K562 (cell line): ENCODE results near the gene SLC38A2. TPM values are rescaled to one million over a fixed set of nuclear protein-coding genes. Genes with fewer than 3 reads are reported as not detected.

ENCODE experiments used
- BCL6 ChIP-seq: fragments of 250-450 bp; sonication (Bioruptor Pico); IDR thresholded peaks from 2 replicates; pipeline ENCODE4 v1.4.0; 2020
- GTF2A2 ChIP-seq: IDR thresholded peaks from 2 replicates; pipeline ENCODE4 v1.6.1; 2016; ENCODE audit warnings: mild to moderate bottlenecking, missing genetic modification characterization, missing compliant biosample characterization
- MAX ChIP-seq: sonication (generic); formaldehyde crosslinking; IDR thresholded peaks from 2 replicates; pipeline ENCODE4 v1.9.0; 2022; ENCODE audit warnings: mild to moderate bottlenecking, missing genetic modification reagents
- NFE2 ChIP-seq: IDR thresholded peaks from 2 replicates; pipeline ENCODE4 v1.6.1; 2014; ENCODE audit warnings: antibody characterized with exemption, low read depth
- NFXL1 ChIP-seq: fragments of 450-650 bp; formaldehyde crosslinking; IDR thresholded peaks from 2 replicates; pipeline ENCODE4 v1.4.0; 2021; ENCODE audit warnings: mild to moderate bottlenecking
- PTBP1 ChIP-seq: fragments of 200-400 bp; formaldehyde crosslinking; IDR thresholded peaks from 2 replicates; pipeline ENCODE4 v1.6.1; 2017; ENCODE audit warnings: low read depth, low read length
- RERE ChIP-seq: sonication (generic); formaldehyde crosslinking; IDR thresholded peaks from 2 replicates; pipeline ENCODE4 v1.8.0; 2023; ENCODE audit warnings: missing genetic modification reagents, mild to moderate bottlenecking, borderline replicate concordance
- SIN3B ChIP-seq: fragments of 450-650 bp; IDR thresholded peaks from 2 replicates; pipeline ENCODE4 v1.6.1; 2017; ENCODE audit warnings: low read depth, mild to moderate bottlenecking, moderate library complexity
- TAF1 ChIP-seq: IDR thresholded peaks from 2 replicates; pipeline ENCODE4 v1.6.1; 2011; ENCODE audit warnings: mild to moderate bottlenecking, low read length, moderate library complexity; ENCODE audit not compliant: insufficient read depth, control insufficient read depth, severe bottlenecking; ENCODE audit errors: extremely low read depth
- THRB ChIP-seq: fragments of 450-650 bp; formaldehyde crosslinking; conservative IDR thresholded peaks from 2 replicates; pipeline ENCODE4 v1.4.0; 2022; ENCODE audit warnings: mild to moderate bottlenecking, missing genetic modification characterization
- ZNF140 ChIP-seq: fragments of 250-450 bp; sonication (Bioruptor Pico); IDR thresholded peaks from 2 replicates; pipeline ENCODE4 v1.8.0; 2021; ENCODE audit warnings: moderate library complexity, mild to moderate bottlenecking, inconsistent platforms
- ZNF165 ChIP-seq: fragments of 250-450 bp; sonication (Bioruptor Pico); IDR thresholded peaks from 2 replicates; pipeline ENCODE4 v1.4.0; 2020; ENCODE audit warnings: borderline replicate concordance
- polyA plus RNA-seq, 8 experiments: library from polyadenylated mRNA; depleted of rRNA in 4 of 8; stranded (reverse) in 5 of 8; unstranded in 3 of 8; fragments of >200 nt; fragmentation: Nextera tagmentation in 2 of 8; fragmentation: Illumina TruSeq in 1 of 8; extraction: Ambion mirVana in 2 of 8; extraction: Trizol in 1 of 8; gene quantifications; 2 replicates each; pipeline versions ENCODE4 v1.2.1 to v1.2.3, GENCODE V29; 2011 to 2014; ENCODE audit warnings: inconsistent platforms in 1 of 8, missing spikeins in 1 of 8
- total RNA-seq, 7 experiments: library from RNA; depleted of rRNA in 6 of 7; stranded (reverse); fragments of >200 nt in 6 of 7; fragmentation: Illumina TruSeq in 2 of 7; extraction: Trizol in 2 of 7; gene quantifications; 2 replicates each; pipeline versions ENCODE4 v1.2.1 to v1.2.3, GENCODE V29; 2011 to 2021; ENCODE audit warnings: low replicate concordance in 1 of 7
- TF ChIP-seq, protein P1 (sequence below): sonication (generic); formaldehyde crosslinking; IDR thresholded peaks from 2 replicates; pipeline ENCODE4 v1.8.0; 2022; ENCODE audit warnings: mild to moderate bottlenecking, missing genetic modification reagents

Gene SLC38A2
- total and polyA plus RNA-seq, 9 of the 15 experiments (the other 6 are each of a cell fraction or from before 2014, with no cell fraction given): 98.7 to 292 (median 143) TPM

DNA sequence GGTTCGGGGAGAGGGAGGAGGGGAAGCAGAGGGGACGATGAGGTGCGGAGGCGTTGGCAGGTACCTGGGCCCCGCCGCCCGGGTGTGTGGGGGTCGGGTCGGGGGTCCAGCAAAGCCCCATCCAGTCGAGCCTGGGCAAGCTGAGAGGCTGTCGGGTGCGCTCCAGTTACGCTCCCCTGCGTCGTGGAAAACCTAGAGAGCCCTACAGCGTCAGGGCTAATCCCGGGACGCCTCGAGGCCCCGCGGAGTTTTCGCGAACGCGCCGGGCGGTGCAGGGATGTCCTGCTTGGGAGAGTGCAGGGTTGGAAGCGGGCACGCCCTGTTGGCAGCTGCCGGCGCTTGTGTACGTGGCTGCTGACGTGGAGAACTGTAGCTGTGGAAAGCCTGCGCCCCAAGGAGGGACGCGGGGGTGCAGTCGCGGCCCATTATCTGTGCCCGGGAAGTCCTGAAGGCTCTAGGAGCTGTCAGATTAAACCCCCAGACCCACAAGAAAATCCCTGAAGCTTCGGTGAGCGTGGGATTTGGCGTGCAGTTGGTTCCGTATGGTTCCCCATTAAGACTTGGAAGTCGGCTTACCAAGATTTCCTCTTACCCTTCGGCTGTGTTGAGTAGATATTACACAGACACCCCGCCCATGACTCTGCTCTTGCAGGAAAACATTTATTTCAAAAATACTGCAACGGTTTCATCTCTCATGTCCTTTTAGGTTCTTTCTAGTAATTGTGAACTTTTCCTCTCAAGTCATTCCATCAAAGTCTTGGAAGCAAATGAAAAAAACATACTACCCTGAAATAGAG, 11.3 kb upstream of the SLC38A2 start (continued):
- peak; percentile 18 for TF ChIP-seq TAF1
- TF ChIP-seq PTBP1: no peak
- peak; percentile 89; the same call in 1 of the 2 replicates for TF ChIP-seq THRB
- TF ChIP-seq NFE2: no peak
- TF ChIP-seq MAX: 0 out of 2 replicates have a peak, but pooled peaks have one; percentile 21
- TF ChIP-seq BCL6 (CRISPR knock-in tag): no peak
- TF ChIP-seq ZNF165: no peak
- TF ChIP-seq, protein P1, sequence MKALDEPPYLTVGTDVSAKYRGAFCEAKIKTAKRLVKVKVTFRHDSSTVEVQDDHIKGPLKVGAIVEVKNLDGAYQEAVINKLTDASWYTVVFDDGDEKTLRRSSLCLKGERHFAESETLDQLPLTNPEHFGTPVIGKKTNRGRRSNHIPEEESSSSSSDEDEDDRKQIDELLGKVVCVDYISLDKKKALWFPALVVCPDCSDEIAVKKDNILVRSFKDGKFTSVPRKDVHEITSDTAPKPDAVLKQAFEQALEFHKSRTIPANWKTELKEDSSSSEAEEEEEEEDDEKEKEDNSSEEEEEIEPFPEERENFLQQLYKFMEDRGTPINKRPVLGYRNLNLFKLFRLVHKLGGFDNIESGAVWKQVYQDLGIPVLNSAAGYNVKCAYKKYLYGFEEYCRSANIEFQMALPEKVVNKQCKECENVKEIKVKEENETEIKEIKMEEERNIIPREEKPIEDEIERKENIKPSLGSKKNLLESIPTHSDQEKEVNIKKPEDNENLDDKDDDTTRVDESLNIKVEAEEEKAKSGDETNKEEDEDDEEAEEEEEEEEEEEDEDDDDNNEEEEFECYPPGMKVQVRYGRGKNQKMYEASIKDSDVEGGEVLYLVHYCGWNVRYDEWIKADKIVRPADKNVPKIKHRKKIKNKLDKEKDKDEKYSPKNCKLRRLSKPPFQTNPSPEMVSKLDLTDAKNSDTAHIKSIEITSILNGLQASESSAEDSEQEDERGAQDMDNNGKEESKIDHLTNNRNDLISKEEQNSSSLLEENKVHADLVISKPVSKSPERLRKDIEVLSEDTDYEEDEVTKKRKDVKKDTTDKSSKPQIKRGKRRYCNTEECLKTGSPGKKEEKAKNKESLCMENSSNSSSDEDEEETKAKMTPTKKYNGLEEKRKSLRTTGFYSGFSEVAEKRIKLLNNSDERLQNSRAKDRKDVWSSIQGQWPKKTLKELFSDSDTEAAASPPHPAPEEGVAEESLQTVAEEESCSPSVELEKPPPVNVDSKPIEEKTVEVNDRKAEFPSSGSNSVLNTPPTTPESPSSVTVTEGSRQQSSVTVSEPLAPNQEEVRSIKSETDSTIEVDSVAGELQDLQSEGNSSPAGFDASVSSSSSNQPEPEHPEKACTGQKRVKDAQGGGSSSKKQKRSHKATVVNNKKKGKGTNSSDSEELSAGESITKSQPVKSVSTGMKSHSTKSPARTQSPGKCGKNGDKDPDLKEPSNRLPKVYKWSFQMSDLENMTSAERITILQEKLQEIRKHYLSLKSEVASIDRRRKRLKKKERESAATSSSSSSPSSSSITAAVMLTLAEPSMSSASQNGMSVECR: 0 out of 2 replicates have a peak, but pooled peaks have one; percentile 46
- TF ChIP-seq RERE: no peak; the same call in 1 of the 2 replicates
- TF ChIP-seq SIN3B: no peak
- no peak for TF ChIP-seq NFXL1 (CRISPR knock-in tag)
- TF ChIP-seq GTF2A2 (tag): no peak
- no peak for TF ChIP-seq ZNF140 (CRISPR knock-in tag)
